ENCODE results near the gene IDE.

DNA sequence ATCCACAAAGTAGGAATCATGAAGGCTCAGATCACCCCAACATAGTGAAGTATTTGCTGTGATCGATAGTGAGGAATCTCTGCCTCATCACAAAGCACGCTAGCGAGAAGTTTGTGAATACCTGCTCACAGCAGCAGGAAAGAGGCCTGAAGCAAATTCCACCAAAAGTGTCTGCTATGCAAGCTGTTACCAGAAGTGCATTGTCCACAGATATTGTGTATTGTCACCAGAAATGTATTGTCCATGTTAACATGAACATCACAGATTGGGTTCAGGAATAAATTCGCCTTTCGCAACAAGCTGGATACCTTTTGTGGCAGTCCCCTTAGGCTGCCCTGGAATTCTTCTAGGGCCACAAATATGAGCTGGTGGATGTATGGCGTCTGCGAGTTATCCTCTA is 155.0 kb downstream of the IDE start:
- TF ChIP-seq, protein P1, sequence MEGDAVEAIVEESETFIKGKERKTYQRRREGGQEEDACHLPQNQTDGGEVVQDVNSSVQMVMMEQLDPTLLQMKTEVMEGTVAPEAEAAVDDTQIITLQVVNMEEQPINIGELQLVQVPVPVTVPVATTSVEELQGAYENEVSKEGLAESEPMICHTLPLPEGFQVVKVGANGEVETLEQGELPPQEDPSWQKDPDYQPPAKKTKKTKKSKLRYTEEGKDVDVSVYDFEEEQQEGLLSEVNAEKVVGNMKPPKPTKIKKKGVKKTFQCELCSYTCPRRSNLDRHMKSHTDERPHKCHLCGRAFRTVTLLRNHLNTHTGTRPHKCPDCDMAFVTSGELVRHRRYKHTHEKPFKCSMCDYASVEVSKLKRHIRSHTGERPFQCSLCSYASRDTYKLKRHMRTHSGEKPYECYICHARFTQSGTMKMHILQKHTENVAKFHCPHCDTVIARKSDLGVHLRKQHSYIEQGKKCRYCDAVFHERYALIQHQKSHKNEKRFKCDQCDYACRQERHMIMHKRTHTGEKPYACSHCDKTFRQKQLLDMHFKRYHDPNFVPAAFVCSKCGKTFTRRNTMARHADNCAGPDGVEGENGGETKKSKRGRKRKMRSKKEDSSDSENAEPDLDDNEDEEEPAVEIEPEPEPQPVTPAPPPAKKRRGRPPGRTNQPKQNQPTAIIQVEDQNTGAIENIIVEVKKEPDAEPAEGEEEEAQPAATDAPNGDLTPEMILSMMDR (IDR thresholded peaks at IDR 0.05), result no peak
- TF ChIP-seq EZH2 (IDR thresholded peaks at IDR 0.05; ENCODE audit: borderline replicate concordance, insufficient read depth, low read depth, low read length, poor library complexity, severe bottlenecking), result no peak
